HepG2 (cell line): ENCODE measurements around the gene CHMP6. TPM values are rescaled to one million over a fixed set of nuclear protein-coding genes. Genes with fewer than 3 reads are reported as not detected.

ENCODE experiments used
- BHLHE40 ChIP-seq: IDR thresholded peaks from 2 replicates; pipeline ENCODE4 v1.6.1; 2011; ENCODE audit warnings: low read length, improper control_type of control experiment
- CC2D1A ChIP-seq: sonication (generic); formaldehyde crosslinking; IDR thresholded peaks from 2 replicates; pipeline ENCODE4 v1.8.1; 2023; ENCODE audit warnings: mild to moderate bottlenecking, missing genetic modification reagents
- CCDC6 ChIP-seq: sonication (generic); formaldehyde crosslinking; IDR thresholded peaks from 2 replicates; pipeline ENCODE4 v1.8.1; 2022; ENCODE audit warnings: mild to moderate bottlenecking, missing genetic modification reagents, moderate library complexity
- CENPT ChIP-seq: sonication (generic); formaldehyde crosslinking; IDR thresholded peaks from 2 replicates; pipeline ENCODE4 v1.8.0; 2022; ENCODE audit warnings: low read depth, mild to moderate bottlenecking, moderate library complexity, missing genetic modification reagents
- FLYWCH1 ChIP-seq: sonication (generic); formaldehyde crosslinking; IDR thresholded peaks from 2 replicates; pipeline ENCODE4 v1.8.1; 2023; ENCODE audit warnings: mild to moderate bottlenecking, missing genetic modification reagents
- HNRNPUL1 ChIP-seq: fragments of 200-400 bp; formaldehyde crosslinking; IDR thresholded peaks from 2 replicates; pipeline ENCODE4 v1.6.1; 2017; ENCODE audit warnings: low read depth, mild to moderate bottlenecking, low read length, moderate library complexity
- MYC ChIP-seq: sonication (generic); formaldehyde crosslinking; IDR thresholded peaks from 2 replicates; pipeline ENCODE4 v1.9.0; 2021; ENCODE audit warnings: missing genetic modification reagents, borderline replicate concordance
- PPARG ChIP-seq: conservative IDR thresholded peaks from 2 replicates; pipeline ENCODE4 v1.6.1; 2016; ENCODE audit warnings: missing biosample characterization, missing genetic modification reagents
- XRCC5 ChIP-seq: fragments of 200-400 bp; formaldehyde crosslinking; optimal IDR thresholded peaks from 2 replicates; pipeline ENCODE3; 2017; ENCODE audit warnings: mild to moderate bottlenecking, low read length
- ZNF451 ChIP-seq: sonication (generic); formaldehyde crosslinking; IDR thresholded peaks from 2 replicates; pipeline ENCODE4 v1.5.0; 2020; ENCODE audit warnings: mild to moderate bottlenecking, missing genetic modification reagents
- ZNF510 ChIP-seq: sonication (generic); formaldehyde crosslinking; IDR thresholded peaks from 2 replicates; pipeline ENCODE4 v1.4.0; 2020; ENCODE audit warnings: low read depth, mild to moderate bottlenecking, missing genetic modification reagents
- ZNF550 ChIP-seq: sonication (generic); formaldehyde crosslinking; IDR thresholded peaks from 2 replicates; pipeline ENCODE4 v1.4.0; 2020; ENCODE audit warnings: mild to moderate bottlenecking, missing genetic modification reagents, borderline replicate concordance
- polyA plus RNA-seq, 8 experiments: library from polyadenylated mRNA; depleted of rRNA in 3 of 8; stranded (reverse) in 7 of 8; unstranded in 1 of 8; fragments of >200 nt; fragmentation: Illumina TruSeq in 4 of 8; extraction: Trizol in 4 of 8; gene quantifications; 2 replicates each; pipeline versions ENCODE4 v1.2.1 to v1.2.3, GENCODE V29; 2011 to 2016; ENCODE audit warnings: low read depth in 4 of 8, missing spikeins in 1 of 8, mixed read lengths in 1 of 8; ENCODE audit not compliant: insufficient read depth in 1 of 8
- total RNA-seq, 5 experiments: library from RNA; depleted of rRNA; stranded (reverse); fragments of >200 nt; fragmentation: Illumina TruSeq; extraction: Trizol; gene quantifications; 2 replicates each; pipeline ENCODE4 v1.2.3, GENCODE V29; 2016; ENCODE audit warnings: low read depth in 1 of 5
- TF ChIP-seq, protein P1 (sequence below): sonication (generic); formaldehyde crosslinking; IDR thresholded peaks from 2 replicates; pipeline ENCODE4 v1.4.0; 2020; ENCODE audit warnings: missing genetic modification reagents
- TF ChIP-seq, protein P2 (sequence below): sonication (generic); formaldehyde crosslinking; IDR thresholded peaks from 2 replicates; pipeline ENCODE4 v1.4.0; 2020; ENCODE audit warnings: missing genetic modification reagents, borderline replicate concordance
- TF ChIP-seq, protein P3 (sequence below), 2 experiments: sonication (generic) in 1 of 2; formaldehyde crosslinking in 1 of 2; IDR thresholded peaks; 2 replicates each; pipeline versions ENCODE4 v1.4.0 to v1.6.1; 2018 to 2020; ENCODE audit warnings: missing genetic modification reagents in 2 of 2, borderline replicate concordance in 1 of 2, low read depth in 1 of 2, mild to moderate bottlenecking in 1 of 2, missing biosample characterization in 1 of 2
- TF ChIP-seq, protein P4 (sequence below): IDR thresholded peaks from 2 replicates; pipeline ENCODE4 v1.6.1; 2016; ENCODE audit warnings: low read depth, borderline replicate concordance

The CHMP6 gene
- total and polyA plus RNA-seq, 2 of the 13 experiments (the other 11 are each of a cell fraction or from before 2014, with no cell fraction given), result 11.1 to 24.2 TPM

DNA sequence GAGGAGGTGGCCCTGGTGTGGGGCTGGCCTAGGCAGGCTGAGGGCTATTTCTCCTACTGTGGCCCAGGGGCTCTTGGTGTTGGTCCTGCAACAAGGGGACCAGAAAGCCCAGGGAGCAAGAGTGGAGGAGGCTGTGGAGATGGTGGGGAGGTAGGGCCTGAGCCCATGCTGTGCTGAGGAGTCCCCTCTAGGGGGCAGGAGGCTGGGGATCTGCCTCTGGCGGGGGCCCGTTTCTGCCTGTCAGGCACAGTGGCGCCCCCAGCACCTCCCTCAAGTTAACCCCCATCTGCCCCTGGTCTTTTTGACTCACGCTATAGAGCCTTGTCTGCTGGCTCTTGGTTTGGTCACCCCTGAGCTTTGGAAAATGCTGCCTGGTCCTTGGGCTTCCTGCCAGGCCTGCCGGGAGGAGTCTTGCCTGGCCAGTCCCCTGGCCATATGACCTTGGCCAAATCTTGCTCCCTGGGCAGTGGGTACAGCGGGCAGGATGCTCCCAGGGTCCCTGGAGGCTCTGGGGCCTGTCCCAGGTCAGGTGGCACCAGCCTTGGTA is 49.2 kb downstream of the CHMP6 start (continued):
- TF ChIP-seq CCDC6 (CRISPR knock-in tag), result 0 out of 2 replicates have a peak, but pooled peaks have one; percentile 23
- TF ChIP-seq, protein P1, sequence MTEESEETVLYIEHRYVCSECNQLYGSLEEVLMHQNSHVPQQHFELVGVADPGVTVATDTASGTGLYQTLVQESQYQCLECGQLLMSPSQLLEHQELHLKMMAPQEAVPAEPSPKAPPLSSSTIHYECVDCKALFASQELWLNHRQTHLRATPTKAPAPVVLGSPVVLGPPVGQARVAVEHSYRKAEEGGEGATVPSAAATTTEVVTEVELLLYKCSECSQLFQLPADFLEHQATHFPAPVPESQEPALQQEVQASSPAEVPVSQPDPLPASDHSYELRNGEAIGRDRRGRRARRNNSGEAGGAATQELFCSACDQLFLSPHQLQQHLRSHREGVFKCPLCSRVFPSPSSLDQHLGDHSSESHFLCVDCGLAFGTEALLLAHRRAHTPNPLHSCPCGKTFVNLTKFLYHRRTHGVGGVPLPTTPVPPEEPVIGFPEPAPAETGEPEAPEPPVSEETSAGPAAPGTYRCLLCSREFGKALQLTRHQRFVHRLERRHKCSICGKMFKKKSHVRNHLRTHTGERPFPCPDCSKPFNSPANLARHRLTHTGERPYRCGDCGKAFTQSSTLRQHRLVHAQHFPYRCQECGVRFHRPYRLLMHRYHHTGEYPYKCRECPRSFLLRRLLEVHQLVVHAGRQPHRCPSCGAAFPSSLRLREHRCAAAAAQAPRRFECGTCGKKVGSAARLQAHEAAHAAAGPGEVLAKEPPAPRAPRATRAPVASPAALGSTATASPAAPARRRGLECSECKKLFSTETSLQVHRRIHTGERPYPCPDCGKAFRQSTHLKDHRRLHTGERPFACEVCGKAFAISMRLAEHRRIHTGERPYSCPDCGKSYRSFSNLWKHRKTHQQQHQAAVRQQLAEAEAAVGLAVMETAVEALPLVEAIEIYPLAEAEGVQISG, result no peak
- no peak for TF ChIP-seq HNRNPUL1
- TF ChIP-seq, protein P2, sequence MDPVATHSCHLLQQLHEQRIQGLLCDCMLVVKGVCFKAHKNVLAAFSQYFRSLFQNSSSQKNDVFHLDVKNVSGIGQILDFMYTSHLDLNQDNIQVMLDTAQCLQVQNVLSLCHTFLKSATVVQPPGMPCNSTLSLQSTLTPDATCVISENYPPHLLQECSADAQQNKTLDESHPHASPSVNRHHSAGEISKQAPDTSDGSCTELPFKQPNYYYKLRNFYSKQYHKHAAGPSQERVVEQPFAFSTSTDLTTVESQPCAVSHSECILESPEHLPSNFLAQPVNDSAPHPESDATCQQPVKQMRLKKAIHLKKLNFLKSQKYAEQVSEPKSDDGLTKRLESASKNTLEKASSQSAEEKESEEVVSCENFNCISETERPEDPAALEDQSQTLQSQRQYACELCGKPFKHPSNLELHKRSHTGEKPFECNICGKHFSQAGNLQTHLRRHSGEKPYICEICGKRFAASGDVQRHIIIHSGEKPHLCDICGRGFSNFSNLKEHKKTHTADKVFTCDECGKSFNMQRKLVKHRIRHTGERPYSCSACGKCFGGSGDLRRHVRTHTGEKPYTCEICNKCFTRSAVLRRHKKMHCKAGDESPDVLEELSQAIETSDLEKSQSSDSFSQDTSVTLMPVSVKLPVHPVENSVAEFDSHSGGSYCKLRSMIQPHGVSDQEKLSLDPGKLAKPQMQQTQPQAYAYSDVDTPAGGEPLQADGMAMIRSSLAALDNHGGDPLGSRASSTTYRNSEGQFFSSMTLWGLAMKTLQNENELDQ (CRISPR knock-in tag), result no peak
- no peak for TF ChIP-seq ZNF550 (CRISPR knock-in tag)
- TF ChIP-seq FLYWCH1 (CRISPR knock-in tag), result no peak
- no peak for TF ChIP-seq CENPT (CRISPR knock-in tag)
- peak; percentile 48 for TF ChIP-seq XRCC5
- no peak for TF ChIP-seq BHLHE40
- no peak for TF ChIP-seq ZNF451
- no peak for TF ChIP-seq CC2D1A
- TF ChIP-seq, protein P3, sequence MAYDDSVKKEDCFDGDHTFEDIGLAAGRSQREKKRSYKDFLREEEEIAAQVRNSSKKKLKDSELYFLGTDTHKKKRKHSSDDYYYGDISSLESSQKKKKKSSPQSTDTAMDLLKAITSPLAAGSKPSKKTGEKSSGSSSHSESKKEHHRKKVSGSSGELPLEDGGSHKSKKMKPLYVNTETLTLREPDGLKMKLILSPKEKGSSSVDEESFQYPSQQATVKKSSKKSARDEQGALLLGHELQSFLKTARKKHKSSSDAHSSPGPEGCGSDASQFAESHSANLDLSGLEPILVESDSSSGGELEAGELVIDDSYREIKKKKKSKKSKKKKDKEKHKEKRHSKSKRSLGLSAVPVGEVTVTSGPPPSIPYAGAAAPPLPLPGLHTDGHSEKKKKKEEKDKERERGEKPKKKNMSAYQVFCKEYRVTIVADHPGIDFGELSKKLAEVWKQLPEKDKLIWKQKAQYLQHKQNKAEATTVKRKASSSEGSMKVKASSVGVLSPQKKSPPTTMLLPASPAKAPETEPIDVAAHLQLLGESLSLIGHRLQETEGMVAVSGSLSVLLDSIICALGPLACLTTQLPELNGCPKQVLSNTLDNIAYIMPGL (CRISPR knock-in tag; IDR thresholded peaks at IDR 0.05; ENCODE audit: borderline replicate concordance in 1 of 2, low read depth in 1 of 2), result peak; percentile 54 to 61; a peak in 2 of 4 replicates
- TF ChIP-seq, protein P4, sequence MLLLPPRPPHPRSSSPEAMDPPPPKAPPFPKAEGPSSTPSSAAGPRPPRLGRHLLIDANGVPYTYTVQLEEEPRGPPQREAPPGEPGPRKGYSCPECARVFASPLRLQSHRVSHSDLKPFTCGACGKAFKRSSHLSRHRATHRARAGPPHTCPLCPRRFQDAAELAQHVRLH, result peak; percentile 49; the same call in 1 of the 2 replicates
- no peak for TF ChIP-seq PPARG (CRISPR knock-in tag)
- peak; percentile 19; the same call in 1 of the 2 replicates for TF ChIP-seq MYC (CRISPR knock-in tag)
- no peak for TF ChIP-seq ZNF510 (CRISPR knock-in tag)
